Activated T-helper 9 cell treated with anti-CD3 and anti-CD28 coated beads, Interleukin-2, amount 50 U/mL, for 16 hours (primary cell): ENCODE results near the gene SAMD14.
"Not testable (repeated sequence)": the region's sequence is repeated elsewhere in the genome, so short reads cannot be mapped to it uniquely, and the experiment has no call there.

Experiments
- DNase-seq: peaks from one replicate; pipeline ENCODE4 v3.0.0-alpha.2; 2020; ENCODE audit warnings: low read depth

The SAMD14 gene

GRCh38 chr17:50074227-50074626 lies 55.7 kb downstream of the SAMD14 start:
- DNase-seq, result no peak

GRCh38 chr17:50072925-50073324 lies 57.0 kb downstream of the SAMD14 start:
- DNase-seq, result no peak

- DNase-seq, result no peak
Observed at GRCh38 chr17:50072130-50072529, 57.8 kb downstream of the SAMD14 start.

GRCh38 chr17:50071692-50072091 lies 58.3 kb downstream of the SAMD14 start:
- DNase-seq, result no peak

GRCh38 chr17:50070908-50071680 lies 58.9 kb downstream of the SAMD14 start:
- no peak for DNase-seq

- no peak for DNase-seq
Observed at GRCh38 chr17:50067996-50068395, 62.0 kb downstream of the SAMD14 start.

- DNase-seq, result no peak
Observed at GRCh38 chr17:50066995-50067394, 63.0 kb downstream of the SAMD14 start.

- no peak for DNase-seq
Observed at GRCh38 chr17:50065056-50065455, 64.9 kb downstream of the SAMD14 start.

- DNase-seq, result no peak
Observed at GRCh38 chr17:50064253-50065001, 65.5 kb downstream of the SAMD14 start.

- DNase-seq, result no peak
Observed at GRCh38 chr17:50063561-50064252, 66.3 kb downstream of the SAMD14 start.

- DNase-seq, result no peak
Observed at GRCh38 chr17:50062293-50063243, 67.4 kb downstream of the SAMD14 start.

GRCh38 chr17:50061713-50062045 lies 68.3 kb downstream of the SAMD14 start:
- not testable (repeated sequence) for DNase-seq

GRCh38 chr17:50060951-50061712 lies 68.8 kb downstream of the SAMD14 start:
- no peak for DNase-seq
